Measurements from ENCODE around the gene GPX4.

The GPX4 gene

DNA sequence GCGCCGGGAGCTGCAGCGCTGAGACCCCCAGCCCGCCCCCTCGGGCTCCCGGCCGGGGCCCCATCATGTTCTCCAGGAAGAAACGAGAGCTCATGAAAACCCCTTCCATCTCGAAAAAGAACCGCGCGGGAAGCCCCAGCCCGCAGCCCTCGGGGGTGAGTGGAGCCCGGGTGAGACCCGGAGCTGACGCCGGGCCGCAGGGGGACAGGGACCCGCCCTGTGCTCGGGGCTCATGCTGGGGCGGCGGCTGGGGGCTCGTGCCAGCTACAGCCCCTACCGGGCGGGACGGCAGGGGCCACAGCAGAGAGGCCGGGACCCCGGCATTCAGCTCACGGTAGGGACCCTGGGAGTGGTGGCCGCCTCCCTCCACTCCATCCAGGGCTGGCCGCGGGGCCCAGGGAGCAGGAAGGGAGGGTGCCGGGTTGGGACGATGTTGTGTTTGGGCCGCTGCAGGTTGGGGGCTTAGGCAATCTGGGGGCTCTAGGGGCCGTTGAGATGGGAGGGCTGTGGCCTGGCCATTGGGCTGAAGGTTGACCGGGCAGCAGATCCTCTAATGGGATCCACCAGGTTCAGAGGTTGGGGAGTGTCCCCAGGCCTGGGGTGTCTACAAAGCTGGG lies 36.3 kb upstream of the GPX4 start:
- TF ChIP-seq, protein P1, sequence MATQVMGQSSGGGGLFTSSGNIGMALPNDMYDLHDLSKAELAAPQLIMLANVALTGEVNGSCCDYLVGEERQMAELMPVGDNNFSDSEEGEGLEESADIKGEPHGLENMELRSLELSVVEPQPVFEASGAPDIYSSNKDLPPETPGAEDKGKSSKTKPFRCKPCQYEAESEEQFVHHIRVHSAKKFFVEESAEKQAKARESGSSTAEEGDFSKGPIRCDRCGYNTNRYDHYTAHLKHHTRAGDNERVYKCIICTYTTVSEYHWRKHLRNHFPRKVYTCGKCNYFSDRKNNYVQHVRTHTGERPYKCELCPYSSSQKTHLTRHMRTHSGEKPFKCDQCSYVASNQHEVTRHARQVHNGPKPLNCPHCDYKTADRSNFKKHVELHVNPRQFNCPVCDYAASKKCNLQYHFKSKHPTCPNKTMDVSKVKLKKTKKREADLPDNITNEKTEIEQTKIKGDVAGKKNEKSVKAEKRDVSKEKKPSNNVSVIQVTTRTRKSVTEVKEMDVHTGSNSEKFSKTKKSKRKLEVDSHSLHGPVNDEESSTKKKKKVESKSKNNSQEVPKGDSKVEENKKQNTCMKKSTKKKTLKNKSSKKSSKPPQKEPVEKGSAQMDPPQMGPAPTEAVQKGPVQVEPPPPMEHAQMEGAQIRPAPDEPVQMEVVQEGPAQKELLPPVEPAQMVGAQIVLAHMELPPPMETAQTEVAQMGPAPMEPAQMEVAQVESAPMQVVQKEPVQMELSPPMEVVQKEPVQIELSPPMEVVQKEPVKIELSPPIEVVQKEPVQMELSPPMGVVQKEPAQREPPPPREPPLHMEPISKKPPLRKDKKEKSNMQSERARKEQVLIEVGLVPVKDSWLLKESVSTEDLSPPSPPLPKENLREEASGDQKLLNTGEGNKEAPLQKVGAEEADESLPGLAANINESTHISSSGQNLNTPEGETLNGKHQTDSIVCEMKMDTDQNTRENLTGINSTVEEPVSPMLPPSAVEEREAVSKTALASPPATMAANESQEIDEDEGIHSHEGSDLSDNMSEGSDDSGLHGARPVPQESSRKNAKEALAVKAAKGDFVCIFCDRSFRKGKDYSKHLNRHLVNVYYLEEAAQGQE (IDR thresholded peaks at IDR 0.05; ENCODE audit: insufficient read depth in 1 of 2, low read depth in 2 of 2, low read length in 2 of 2), result no peak

DNA sequence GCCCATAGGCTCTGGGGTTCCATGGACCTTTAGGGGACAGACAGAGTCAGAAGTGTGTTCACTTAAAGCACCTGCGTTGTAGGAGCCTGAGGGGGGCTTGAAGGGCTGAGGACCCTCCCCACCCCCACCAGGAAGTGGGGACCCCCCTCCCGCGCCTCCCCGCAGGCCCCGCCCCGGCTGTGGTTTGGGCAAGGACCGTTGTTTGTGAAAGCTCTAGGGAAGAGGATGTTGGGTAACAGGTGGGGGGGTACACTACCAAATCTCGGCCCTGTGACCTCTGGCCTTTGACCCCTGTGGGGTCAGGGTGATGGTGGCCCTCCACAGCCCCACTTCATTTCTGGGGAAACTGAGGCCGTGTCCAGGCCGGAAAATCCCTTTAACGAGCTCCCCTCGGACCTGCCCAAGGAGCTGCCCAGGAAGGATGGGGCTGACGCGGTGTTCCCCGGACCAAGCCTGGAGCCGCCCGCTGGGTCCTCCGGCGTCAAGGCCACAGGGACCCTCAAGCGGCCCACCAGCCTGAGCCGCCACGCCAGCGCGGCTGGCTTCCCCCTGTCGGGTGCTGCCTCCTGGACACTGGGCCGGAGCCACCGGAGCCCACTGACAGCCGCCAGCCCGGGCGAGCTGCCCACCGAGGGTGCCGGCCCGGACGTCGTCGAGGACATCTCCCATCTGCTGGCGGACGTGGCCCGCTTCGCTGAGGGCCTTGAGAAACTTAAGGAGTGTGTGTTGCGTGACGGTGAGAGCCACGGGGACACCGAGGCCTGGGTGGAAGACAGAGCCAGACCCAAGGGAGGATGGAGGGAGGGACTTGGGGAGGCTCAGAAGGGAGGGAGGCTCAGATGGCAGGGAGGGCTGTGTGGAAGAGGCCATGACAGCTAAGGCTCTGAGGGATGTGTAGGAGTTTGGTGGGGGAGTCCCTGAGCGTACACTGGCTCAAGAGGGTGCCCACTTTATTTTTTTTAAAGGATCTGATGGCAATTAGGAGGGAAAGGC lies 35.5 kb upstream of the GPX4 start:
- TF ChIP-seq TAF1 (IDR thresholded peaks at IDR 0.05; ENCODE audit: borderline replicate concordance, insufficient read depth, low read length) (no peak), FOXP2 (optimal IDR thresholded peaks at IDR 0.05; ENCODE audit: borderline replicate concordance, extremely low read depth, extremely low read length, insufficient read depth) (no peak), POLR2AphosphoS5 (IDR thresholded peaks at IDR 0.05; ENCODE audit: low read depth, low read length) (no peak), SIN3A (IDR thresholded peaks at IDR 0.05; ENCODE audit: borderline replicate concordance, insufficient read depth, low read length) (no peak)
- TF ChIP-seq, protein P1 (IDR thresholded peaks at IDR 0.05; ENCODE audit: insufficient read depth in 1 of 2, low read depth in 2 of 2, low read length in 2 of 2), result no peak

DNA sequence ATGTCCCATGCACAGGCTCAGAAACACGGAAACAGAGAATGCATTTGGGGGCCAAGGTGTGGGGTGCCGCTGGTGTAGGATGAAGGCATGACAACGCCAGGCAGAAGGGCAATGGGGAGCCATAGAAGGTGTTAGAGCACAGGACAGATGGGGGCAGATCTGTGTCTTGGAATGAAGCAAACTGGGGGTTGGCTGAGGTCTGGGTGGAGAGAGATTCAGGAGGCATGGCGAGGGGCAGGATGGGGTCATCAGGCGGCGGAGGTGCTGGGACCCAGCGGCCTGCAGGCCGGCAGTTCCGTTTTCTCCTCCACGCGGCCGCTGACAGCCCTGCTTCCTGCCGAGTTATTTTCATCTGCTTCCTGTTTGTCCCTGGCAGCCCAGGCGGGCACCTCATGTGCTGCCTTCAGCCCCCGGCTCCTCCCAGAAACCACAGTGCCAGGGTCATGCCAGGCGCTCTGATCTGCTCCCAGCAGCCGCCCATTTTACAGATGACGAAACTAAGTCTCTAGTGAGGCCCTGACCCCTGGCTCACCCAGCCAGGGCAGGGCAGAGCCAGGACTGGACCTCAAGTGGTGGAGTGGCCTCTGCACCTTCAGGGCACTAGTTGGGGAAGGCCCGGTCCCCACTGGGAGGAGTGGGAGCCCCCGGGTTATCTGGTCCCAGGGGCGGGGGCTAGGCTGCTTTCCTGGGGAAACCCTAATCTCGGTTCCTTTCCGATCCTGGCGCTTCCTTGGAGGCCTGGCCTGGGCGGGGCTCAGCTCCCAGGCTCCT lies 34.6 kb upstream of the GPX4 start:
- TF ChIP-seq FOXP2 (optimal IDR thresholded peaks at IDR 0.05; ENCODE audit: borderline replicate concordance, extremely low read depth, extremely low read length, insufficient read depth) (peak; percentile 82), SIN3A (IDR thresholded peaks at IDR 0.05; ENCODE audit: borderline replicate concordance, insufficient read depth, low read length) (no peak)

DNA sequence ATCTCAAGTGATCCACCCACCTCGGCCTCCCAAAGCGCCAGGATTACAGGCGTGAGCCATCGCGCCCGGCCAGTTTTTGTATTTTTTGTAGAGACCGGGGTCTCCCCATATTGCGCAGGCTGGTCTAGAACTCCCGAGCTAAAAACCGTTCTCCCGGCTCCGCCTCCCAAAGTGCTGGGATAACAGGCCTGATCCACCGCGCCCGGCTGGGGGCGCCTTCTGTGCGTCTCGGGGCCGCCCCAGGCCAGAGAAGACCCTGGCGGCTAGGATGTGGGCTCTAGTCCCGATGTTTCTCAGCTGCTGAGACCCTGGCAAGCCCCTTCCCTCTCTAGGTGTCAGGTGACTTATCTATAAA lies 33.2 kb upstream of the GPX4 start:
- TF ChIP-seq TAF1 (IDR thresholded peaks at IDR 0.05; ENCODE audit: borderline replicate concordance, insufficient read depth, low read length) (no peak), SIN3A (IDR thresholded peaks at IDR 0.05; ENCODE audit: borderline replicate concordance, insufficient read depth, low read length) (no peak), POLR2AphosphoS5 (IDR thresholded peaks at IDR 0.05; ENCODE audit: low read depth, low read length) (no peak), FOXP2 (optimal IDR thresholded peaks at IDR 0.05; ENCODE audit: borderline replicate concordance, extremely low read depth, extremely low read length, insufficient read depth) (no peak)
- TF ChIP-seq, protein P1 (IDR thresholded peaks at IDR 0.05; ENCODE audit: insufficient read depth in 1 of 2, low read depth in 2 of 2, low read length in 2 of 2), result no peak

DNA sequence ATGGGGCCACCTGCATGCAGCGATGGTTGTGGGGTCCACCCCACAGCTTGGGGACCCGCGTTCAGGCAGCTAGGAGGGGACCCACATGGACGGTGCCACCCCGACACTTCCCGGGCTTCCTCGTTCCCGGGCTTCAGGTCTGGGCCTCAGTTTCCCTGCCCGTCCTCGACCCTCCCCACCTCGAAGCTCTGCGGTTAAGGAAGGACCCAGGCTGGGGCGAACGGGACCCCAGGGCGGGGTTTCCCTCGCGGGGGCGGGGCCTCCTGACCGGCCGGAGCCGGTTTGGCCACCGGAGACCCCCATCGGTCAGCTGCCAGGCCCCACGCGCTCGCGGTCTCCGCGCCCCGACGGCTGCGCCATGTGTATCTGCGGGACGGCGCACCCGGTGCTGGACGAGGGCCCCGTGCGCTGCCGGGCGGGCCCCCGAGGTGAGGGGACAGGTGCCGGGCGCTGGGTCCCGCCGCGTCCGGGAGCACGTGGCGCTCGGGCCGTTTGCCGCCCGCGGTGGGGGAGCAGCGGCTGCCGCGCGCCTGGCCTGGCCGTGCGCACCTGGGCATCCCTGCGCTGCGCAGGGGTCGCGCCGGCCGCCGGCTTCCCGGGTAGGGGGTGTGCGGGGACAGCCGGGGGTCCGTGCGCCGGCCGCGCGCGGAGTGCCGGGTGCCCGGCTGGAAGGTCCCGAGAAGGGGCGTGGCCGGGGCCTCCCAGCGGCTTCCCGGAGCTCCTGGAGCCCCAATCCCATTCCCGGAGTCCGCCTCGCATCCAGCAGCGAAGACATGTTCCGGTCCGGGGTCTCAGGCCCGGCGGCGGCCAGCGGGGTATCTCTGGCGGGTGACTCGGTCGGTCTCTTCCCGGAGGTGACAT lies 32.6 kb upstream of the GPX4 start:
- TF ChIP-seq SIN3A (IDR thresholded peaks at IDR 0.05; ENCODE audit: borderline replicate concordance, insufficient read depth, low read length), result no peak
